NB4 (cell line): ENCODE measurements around the gene JCAD.

Experiments
- DNase-seq: peaks from one replicate; pipeline ENCODE4 v3.0.0; 2010; ENCODE audit warnings: low read depth
- H3K4me3 ChIP-seq: one replicate; pipeline ENCODE4 v1.5.1; 2011; ENCODE audit warnings: mild to moderate bottlenecking, low read depth, low read length, moderate library complexity
- MAX ChIP-seq: IDR thresholded peaks from 2 replicates; pipeline ENCODE4 v1.6.1; 2011; ENCODE audit warnings: low read depth, low read length
- MYC ChIP-seq: IDR thresholded peaks from 2 replicates; pipeline ENCODE4 v1.6.1; 2011; ENCODE audit warnings: low read depth, low read length
- POLR2A ChIP-seq: IDR thresholded peaks from 2 replicates; pipeline ENCODE4 v1.6.1; 2011; ENCODE audit warnings: mild to moderate bottlenecking; ENCODE audit not compliant: insufficient read length; ENCODE audit errors: extremely low read depth
- TF ChIP-seq, protein P1 (sequence below): IDR thresholded peaks from one replicate; pipeline ENCODE4 v1.5.1; 2012; ENCODE audit warnings: low read depth, low read length

The JCAD gene

GRCh38 chr10:30073045-30073766 lies 13.8 kb upstream of the JCAD start:
- DNase-seq: no peak
- H3K4me3 ChIP-seq: no peak overlapping the region
- no peak for TF ChIP-seq MAX
- no peak for TF ChIP-seq MYC
- TF ChIP-seq, protein P1, sequence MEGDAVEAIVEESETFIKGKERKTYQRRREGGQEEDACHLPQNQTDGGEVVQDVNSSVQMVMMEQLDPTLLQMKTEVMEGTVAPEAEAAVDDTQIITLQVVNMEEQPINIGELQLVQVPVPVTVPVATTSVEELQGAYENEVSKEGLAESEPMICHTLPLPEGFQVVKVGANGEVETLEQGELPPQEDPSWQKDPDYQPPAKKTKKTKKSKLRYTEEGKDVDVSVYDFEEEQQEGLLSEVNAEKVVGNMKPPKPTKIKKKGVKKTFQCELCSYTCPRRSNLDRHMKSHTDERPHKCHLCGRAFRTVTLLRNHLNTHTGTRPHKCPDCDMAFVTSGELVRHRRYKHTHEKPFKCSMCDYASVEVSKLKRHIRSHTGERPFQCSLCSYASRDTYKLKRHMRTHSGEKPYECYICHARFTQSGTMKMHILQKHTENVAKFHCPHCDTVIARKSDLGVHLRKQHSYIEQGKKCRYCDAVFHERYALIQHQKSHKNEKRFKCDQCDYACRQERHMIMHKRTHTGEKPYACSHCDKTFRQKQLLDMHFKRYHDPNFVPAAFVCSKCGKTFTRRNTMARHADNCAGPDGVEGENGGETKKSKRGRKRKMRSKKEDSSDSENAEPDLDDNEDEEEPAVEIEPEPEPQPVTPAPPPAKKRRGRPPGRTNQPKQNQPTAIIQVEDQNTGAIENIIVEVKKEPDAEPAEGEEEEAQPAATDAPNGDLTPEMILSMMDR: no peak
- TF ChIP-seq POLR2A: no peak

- TF ChIP-seq MAX: no peak
- no peak for TF ChIP-seq MYC
- TF ChIP-seq, protein P1: no peak
- TF ChIP-seq POLR2A: no peak
- no peak overlapping the region for H3K4me3 ChIP-seq
- no peak for DNase-seq
These were observed 12.7 kb upstream of the JCAD start for GRCh38 chr10:30072068-30072467.

- DNase-seq: no peak
- no peak overlapping the region for H3K4me3 ChIP-seq
- TF ChIP-seq, protein P1: no peak
- TF ChIP-seq MAX (no peak), MYC (no peak), POLR2A (no peak)
These were observed 10.8 kb upstream of the JCAD start for GRCh38 chr10:30070001-30070685.

DNA sequence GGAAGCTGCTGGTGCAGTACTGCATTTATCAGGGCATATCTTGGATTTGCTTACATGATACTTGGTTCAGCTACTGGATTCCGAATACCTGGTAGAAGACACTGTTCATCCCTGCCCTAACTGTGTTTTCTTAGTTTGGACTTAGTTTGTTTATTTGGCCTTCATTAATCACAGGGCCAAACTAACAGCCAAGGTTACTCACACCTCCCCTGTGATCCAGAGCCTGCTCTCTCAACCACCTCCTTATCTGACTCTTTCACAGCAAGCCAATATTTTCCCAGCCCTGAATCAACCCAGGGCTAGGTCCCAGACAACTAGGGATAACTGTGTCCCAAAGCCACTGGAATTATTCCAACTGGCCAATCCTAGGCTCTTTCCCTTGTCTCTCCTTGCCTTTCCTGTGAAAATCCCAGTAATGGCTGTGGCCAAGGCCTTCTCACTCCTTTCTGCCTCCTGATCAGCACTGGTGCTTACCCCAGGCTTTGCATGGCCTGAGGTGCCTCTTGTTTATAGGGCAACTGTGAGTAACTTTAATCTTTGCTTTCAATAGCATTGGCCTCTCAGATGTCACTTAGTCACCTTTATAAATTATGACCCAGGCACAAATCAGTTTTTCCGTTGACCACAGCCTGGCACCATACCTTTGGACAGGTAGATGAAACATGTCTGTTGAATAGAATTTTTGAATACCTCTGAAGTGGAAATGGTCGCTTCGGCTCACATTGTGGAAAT lies 9.3 kb upstream of the JCAD start:
- no peak for DNase-seq

GRCh38 chr10:30063099-30063498 lies 3.7 kb upstream of the JCAD start:
- TF ChIP-seq, protein P1: no peak
- TF ChIP-seq MYC: no peak
- TF ChIP-seq POLR2A: no peak
- no peak for TF ChIP-seq MAX
- H3K4me3 ChIP-seq: no peak overlapping the region
- DNase-seq: no peak

More for the DNA sequence above, 9.3 kb upstream of the JCAD start:
- no peak overlapping the region for H3K4me3 ChIP-seq
- TF ChIP-seq POLR2A (no peak), MYC (no peak), MAX (no peak)
- TF ChIP-seq, protein P1: no peak
